ENCODE results near the gene ORM2. TPM values are rescaled to one million over a fixed set of nuclear protein-coding genes. Genes with fewer than 3 reads are reported as not detected.
"Not testable (repeated sequence)": the region's sequence is repeated elsewhere in the genome, so short reads cannot be mapped to it uniquely, and the experiment has no call there.

The ORM2 gene
- total RNA-seq, 4 donors from 2014 or later, result 9.5 TPM; not detected in 3

- H3K36me3 ChIP-seq, result no peaks in the 10 kb centered on the region
- peaks cover 4% of the 10 kb centered on the region for H3K27me3 ChIP-seq
- no peaks in the 10 kb centered on the region for H3K4me1 ChIP-seq
- 74% methylated on average over 8 of the region's 8 CpGs for WGBS
- TF ChIP-seq POLR2AphosphoS5 (IDR thresholded peaks at IDR 0.05) (no peak), CTCF (IDR thresholded peaks at IDR 0.05) (no peak), EP300 (IDR thresholded peaks at IDR 0.05) (no peak), POLR2A (IDR thresholded peaks at IDR 0.05) (no peak)
- H3K9me3 ChIP-seq, result no peaks in the 10 kb centered on the region
- H3K27ac ChIP-seq, result no peak overlapping the region
- H3K4me3 ChIP-seq, result no peak overlapping the region
- no peak for DNase-seq (ENCODE audit: low spot score in 2 of 2)
These were observed 7.9 kb upstream of the ORM2 start for GRCh38 chr9:114321759-114322158.

- not testable (repeated sequence) for H3K4me1 ChIP-seq; H3K36me3 ChIP-seq; DNase-seq (ENCODE audit: low spot score in 2 of 2); H3K9me3 ChIP-seq; H3K27ac ChIP-seq; H3K4me3 ChIP-seq; H3K27me3 ChIP-seq
- 75% methylated on average over 11 of the region's 12 CpGs for WGBS
These were observed 7.4 kb upstream of the ORM2 start for GRCh38 chr9:114322160-114322818.

- H3K9me3 ChIP-seq; H3K4me3 ChIP-seq; H3K27me3 ChIP-seq; H3K27ac ChIP-seq; H3K4me1 ChIP-seq; H3K36me3 ChIP-seq; DNase-seq (ENCODE audit: low spot score in 2 of 2): not testable (repeated sequence)
- 79% methylated on average over 2 of the region's 15 CpGs for WGBS
These were observed 6.7 kb upstream of the ORM2 start, which contains the start of gene ORM1 for GRCh38 chr9:114322831-114323531. Gene ORM1 (plus strand): TSS chr9:114323098. CDS start chr9:114323134, 36 bp downstream.

- H3K36me3 ChIP-seq; H3K4me3 ChIP-seq; H3K27ac ChIP-seq; H3K27me3 ChIP-seq; H3K9me3 ChIP-seq; DNase-seq (ENCODE audit: low spot score in 2 of 2); H3K4me1 ChIP-seq: not testable (repeated sequence)
- 70% methylated on average over 6 of the region's 6 CpGs for WGBS
These were observed 5.8 kb upstream of the ORM2 start for GRCh38 chr9:114323849-114324248.

- WGBS, result 94% methylated on average over 3 of the region's 8 CpGs
- TF ChIP-seq CTCF (IDR thresholded peaks at IDR 0.05) (no peak), POLR2AphosphoS5 (IDR thresholded peaks at IDR 0.05) (no peak), POLR2A (IDR thresholded peaks at IDR 0.05) (no peak), EP300 (IDR thresholded peaks at IDR 0.05) (no peak)
These were observed 5.2 kb upstream of the ORM2 start for GRCh38 chr9:114324492-114324891.

GRCh38 chr9:114324965-114325364 is 4.7 kb upstream of the ORM2 start:
- not testable (repeated sequence) for H3K36me3 ChIP-seq; H3K27ac ChIP-seq; H3K4me3 ChIP-seq; H3K4me1 ChIP-seq; H3K9me3 ChIP-seq; H3K27me3 ChIP-seq; DNase-seq (ENCODE audit: low spot score in 2 of 2)
- 85% methylated on average over 7 of the region's 9 CpGs for WGBS

More at GRCh38 chr9:114324492-114324891, 5.2 kb upstream of the ORM2 start:
- Histone ChIP-seq H3K4me1 (no peaks in the 10 kb centered on the region), H3K27ac (no peak overlapping the region), H3K27me3 (no peaks in the 10 kb centered on the region), H3K9me3 (no peaks in the 10 kb centered on the region), H3K4me3 (no peak overlapping the region), H3K36me3 (no peaks in the 10 kb centered on the region)
- no peak for DNase-seq (ENCODE audit: low spot score in 2 of 2)

GRCh38 chr9:114325684-114326254 is 3.9 kb upstream of the ORM2 start:
- not testable (repeated sequence) for H3K36me3 ChIP-seq; DNase-seq (ENCODE audit: low spot score in 2 of 2); H3K9me3 ChIP-seq; H3K27ac ChIP-seq; H3K27me3 ChIP-seq; H3K4me1 ChIP-seq; H3K4me3 ChIP-seq
- 77% methylated on average over 3 of the region's 3 CpGs for WGBS

All from suprapubic skin (tissue), 4 donors.